ENCODE results near the gene CRADD. TPM values are rescaled to one million over a fixed set of nuclear protein-coding genes. Genes with fewer than 3 reads are reported as not detected.

The CRADD gene
- total and polyA plus RNA-seq, 10 donors: 5.5 to 58.7 (median 18.8) TPM

- DNase-seq: no peak
- WGBS, 5 donors: 63 to 80% (median 74%) methylated on average over 3 of the region's 3 CpGs
- Histone ChIP-seq H3K9me3 (peaks cover 0 to 5% (median 0%) of the 10 kb centered on the region in 8 donors), H3K36me3 (no peaks in the 10 kb centered on the region), H3K27ac (no peak overlapping the region), H3K4me3 (no peak overlapping the region), H3K4me1 (peaks cover 0 to under 1% (median 0%) of the 10 kb centered on the region in 6 donors), H3K27me3 (replicated peaks in 1 of 7) (no peaks in the 10 kb centered on the region)
- TF ChIP-seq POLR2AphosphoS5 (IDR thresholded peaks at IDR 0.05) (no peak), POLR2A (IDR thresholded peaks at IDR 0.05) (no peak)
- TF ChIP-seq, protein P1, sequence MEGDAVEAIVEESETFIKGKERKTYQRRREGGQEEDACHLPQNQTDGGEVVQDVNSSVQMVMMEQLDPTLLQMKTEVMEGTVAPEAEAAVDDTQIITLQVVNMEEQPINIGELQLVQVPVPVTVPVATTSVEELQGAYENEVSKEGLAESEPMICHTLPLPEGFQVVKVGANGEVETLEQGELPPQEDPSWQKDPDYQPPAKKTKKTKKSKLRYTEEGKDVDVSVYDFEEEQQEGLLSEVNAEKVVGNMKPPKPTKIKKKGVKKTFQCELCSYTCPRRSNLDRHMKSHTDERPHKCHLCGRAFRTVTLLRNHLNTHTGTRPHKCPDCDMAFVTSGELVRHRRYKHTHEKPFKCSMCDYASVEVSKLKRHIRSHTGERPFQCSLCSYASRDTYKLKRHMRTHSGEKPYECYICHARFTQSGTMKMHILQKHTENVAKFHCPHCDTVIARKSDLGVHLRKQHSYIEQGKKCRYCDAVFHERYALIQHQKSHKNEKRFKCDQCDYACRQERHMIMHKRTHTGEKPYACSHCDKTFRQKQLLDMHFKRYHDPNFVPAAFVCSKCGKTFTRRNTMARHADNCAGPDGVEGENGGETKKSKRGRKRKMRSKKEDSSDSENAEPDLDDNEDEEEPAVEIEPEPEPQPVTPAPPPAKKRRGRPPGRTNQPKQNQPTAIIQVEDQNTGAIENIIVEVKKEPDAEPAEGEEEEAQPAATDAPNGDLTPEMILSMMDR (IDR thresholded peaks at IDR 0.05 in 8 of 11, conservative IDR thresholded peaks at IDR 0.05 in 3 of 11): no peak
- intact Hi-C loops (cut with DNase I; ENCODE audit: low total_unique reads): no loop called here
Measured at GRCh38 chr12:93698307-93699092, 21.3 kb downstream of the CRADD start.

GRCh38 chr12:93699271-93700145 is 22.3 kb downstream of the CRADD start:
- H3K36me3 ChIP-seq: no peaks in the 10 kb centered on the region
- H3K4me3 ChIP-seq: no peak overlapping the region
- TF ChIP-seq, protein P1 (IDR thresholded peaks at IDR 0.05 in 8 of 11, conservative IDR thresholded peaks at IDR 0.05 in 3 of 11): no peak
- no peak for TF ChIP-seq POLR2A (IDR thresholded peaks at IDR 0.05)
- TF ChIP-seq POLR2AphosphoS5 (IDR thresholded peaks at IDR 0.05): no peak
- H3K4me1 ChIP-seq: peaks cover 0 to 11% (median 1%) of the 10 kb centered on the region in 6 donors
- no peak for DNase-seq
- H3K27me3 ChIP-seq (replicated peaks in 1 of 7): no peaks in the 10 kb centered on the region
- no peak overlapping the region for H3K27ac ChIP-seq
- H3K9me3 ChIP-seq: no peaks in the 10 kb centered on the region
- 80 to 85% (median 82%) methylated on average over 9 of the region's 9 CpGs for WGBS, 5 donors
- intact Hi-C loops (cut with DNase I; ENCODE audit: low total_unique reads): no loop called here

- peaks cover 0 to 25% (median 3%) of the 10 kb centered on the region in 6 donors for H3K4me1 ChIP-seq
- TF ChIP-seq POLR2AphosphoS5 (IDR thresholded peaks at IDR 0.05) (no peak), POLR2A (IDR thresholded peaks at IDR 0.05) (no peak)
- TF ChIP-seq, protein P1 (IDR thresholded peaks at IDR 0.05 in 8 of 11, conservative IDR thresholded peaks at IDR 0.05 in 3 of 11): no peak
- 77 to 93% (median 85%) methylated on average over 3 of the region's 3 CpGs for WGBS, 5 donors
- H3K36me3 ChIP-seq: no peaks in the 10 kb centered on the region
- no peak for DNase-seq
- H3K27ac ChIP-seq: no peak overlapping the region
- no peaks in the 10 kb centered on the region for H3K9me3 ChIP-seq
- H3K4me3 ChIP-seq: no peak overlapping the region
- no peaks in the 10 kb centered on the region for H3K27me3 ChIP-seq (replicated peaks in 1 of 7)
- intact Hi-C loops (cut with DNase I; ENCODE audit: low total_unique reads): no loop called here
Measured at GRCh38 chr12:93702707-93703315, 25.6 kb downstream of the CRADD start.
